ENCODE measurements around the gene MMP14.
"Not testable (repeated sequence)": the region's sequence is repeated elsewhere in the genome, so short reads cannot be mapped to it uniquely, and the experiment has no call there.

MMP14 gene

GRCh38 chr14:22814941-22815713 lies 21.3 kb upstream of the MMP14 start, which contains the start of gene SLC7A7:
SLC7A7 (minus strand) TSS chr14:22815435; CDS start chr14:22813398, 2,037 bp downstream.
- DNase-seq = peak; percentile 53

- peak; percentile 77 for DNase-seq
Measured at GRCh38 chr14:22819151-22819988, 17.0 kb upstream of the MMP14 start.

GRCh38 chr14:22820731-22821130 lies 15.7 kb upstream of the MMP14 start:
- no peak for DNase-seq

- DNase-seq = no peak
Measured at GRCh38 chr14:22821193-22822015, 15.0 kb upstream of the MMP14 start.

GRCh38 chr14:22822016-22822570 lies 14.3 kb upstream of the MMP14 start:
- DNase-seq = no peak

- peak; percentile 86 for DNase-seq
Measured at GRCh38 chr14:22822571-22823098, 13.8 kb upstream of the MMP14 start.

GRCh38 chr14:22824711-22825359 lies 11.6 kb upstream of the MMP14 start:
- no peak for DNase-seq

GRCh38 chr14:22829076-22829660 lies 7.2 kb upstream of the MMP14 start:
- DNase-seq = not testable (repeated sequence)

- DNase-seq = peak; percentile 95
Measured at GRCh38 chr14:22829661-22830442, 6.5 kb upstream of the MMP14 start, which contains the start of gene MRPL52. MRPL52 (plus strand) TSS chr14:22829887; CDS start chr14:22829913, 26 bp downstream.

GRCh38 chr14:22830443-22831010 lies 5.9 kb upstream of the MMP14 start:
- no peak for DNase-seq

- DNase-seq = no peak
Measured at GRCh38 chr14:22835505-22835904, 880 bp upstream of the MMP14 start.

GRCh38 chr14:22837114-22837749 lies 847 bp downstream of the MMP14 start:
- DNase-seq = peak; percentile 63

GRCh38 chr14:22837750-22838538 lies 1.6 kb downstream of the MMP14 start:
- DNase-seq = no peak

GRCh38 chr14:22838631-22839041 lies 2.3 kb downstream of the MMP14 start:
- no peak for DNase-seq

GRCh38 chr14:22839159-22839779 lies 2.9 kb downstream of the MMP14 start:
- DNase-seq = peak; percentile 32

- no peak for DNase-seq
Measured at GRCh38 chr14:22841311-22841710, 4.9 kb downstream of the MMP14 start.

- no peak for DNase-seq
Measured at GRCh38 chr14:22841769-22842168, 5.4 kb downstream of the MMP14 start.

Measured in suppressor macrophage treated with lipopolysaccharide for 4 hours (primary cell).